ENCODE measurements around the gene EPHB6.

The EPHB6 gene

GRCh38 chr7:142833174-142834048, 21.5 kb upstream of the EPHB6 start:
- DNase-seq (ENCODE audit: low read depth), result no peak
- H3K4me3 ChIP-seq (ENCODE audit: low read depth, low read length), result no peak overlapping the region
- no peak for TF ChIP-seq CTCF (IDR thresholded peaks at IDR 0.05; ENCODE audit: low read depth, low read length, missing control alignments)

- TF ChIP-seq CTCF (IDR thresholded peaks at IDR 0.05; ENCODE audit: low read depth, low read length, missing control alignments), result no peak
- DNase-seq (ENCODE audit: low read depth), result no peak
- H3K4me3 ChIP-seq (ENCODE audit: low read depth, low read length), result no peak overlapping the region
These were observed 19.4 kb upstream of the EPHB6 start for GRCh38 chr7:142835487-142835886.

DNA sequence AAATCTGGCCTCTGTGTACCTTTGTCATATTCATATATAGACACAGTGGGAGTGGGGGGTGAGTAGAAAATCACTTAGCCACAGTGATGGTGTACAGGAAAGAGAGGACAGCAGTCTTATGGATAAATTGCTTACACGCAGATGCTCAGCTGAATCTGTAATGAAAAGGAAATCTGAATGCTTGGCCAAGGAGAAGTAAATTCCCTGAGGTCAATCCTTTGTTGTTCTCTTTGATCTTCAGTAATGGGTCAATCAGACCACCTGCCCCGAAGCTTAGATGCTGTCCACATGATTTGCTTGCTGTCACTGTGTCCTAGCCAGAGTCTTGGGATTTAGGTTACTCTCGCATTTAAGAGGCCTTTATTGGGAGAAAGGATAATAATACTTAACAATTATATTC, 18.4 kb upstream of the EPHB6 start:
- TF ChIP-seq CTCF (IDR thresholded peaks at IDR 0.05; ENCODE audit: low read depth, low read length, missing control alignments), result no peak
- no peak for DNase-seq (ENCODE audit: low read depth)
- H3K4me3 ChIP-seq (ENCODE audit: low read depth, low read length), result no peak overlapping the region

- no peak for DNase-seq (ENCODE audit: low read depth)
- TF ChIP-seq CTCF (IDR thresholded peaks at IDR 0.05; ENCODE audit: low read depth, low read length, missing control alignments), result no peak
- H3K4me3 ChIP-seq (ENCODE audit: low read depth, low read length), result no peak overlapping the region
These were observed 16.2 kb upstream of the EPHB6 start for GRCh38 chr7:142838461-142839213.

DNA sequence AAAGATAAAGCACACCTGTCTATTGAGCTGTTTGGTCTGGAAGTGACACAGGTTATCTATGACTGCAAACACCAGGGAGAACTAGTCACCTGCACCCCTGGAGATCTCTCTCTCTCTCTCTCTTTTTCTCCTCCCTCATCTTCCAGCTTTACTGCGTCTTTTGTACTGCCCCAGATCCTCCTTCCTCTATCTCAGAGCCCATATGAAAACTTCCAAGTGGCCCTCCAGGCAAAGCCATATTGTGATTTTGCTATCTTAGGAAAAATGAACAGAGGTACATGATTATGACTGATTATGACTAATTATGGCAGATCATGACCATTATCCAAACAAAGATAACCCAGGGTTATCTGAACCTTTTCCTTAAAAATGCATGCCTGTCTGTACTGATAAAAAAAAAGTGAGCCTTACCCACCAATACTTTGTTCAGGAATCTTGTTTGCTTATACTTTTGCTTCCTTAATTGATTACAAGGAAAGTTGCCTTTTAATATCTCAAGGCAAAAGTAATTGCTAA, 12.6 kb upstream of the EPHB6 start:
- TF ChIP-seq CTCF (IDR thresholded peaks at IDR 0.05; ENCODE audit: low read depth, low read length, missing control alignments), result no peak
- DNase-seq (ENCODE audit: low read depth), result no peak

GRCh38 chr7:142847353-142847752, 7.5 kb upstream of the EPHB6 start:
- no peak for TF ChIP-seq CTCF (IDR thresholded peaks at IDR 0.05; ENCODE audit: low read depth, low read length, missing control alignments)
- DNase-seq (ENCODE audit: low read depth), result no peak
- H3K4me3 ChIP-seq (ENCODE audit: low read depth, low read length), result no peak overlapping the region

More for the DNA sequence above, 12.6 kb upstream of the EPHB6 start:
- no peak overlapping the region for H3K4me3 ChIP-seq (ENCODE audit: low read depth, low read length)

All from GM12864 (cell line).